HepG2 (cell line): Measurements from ENCODE around the gene BTN1A1. TPM values are rescaled to one million over a fixed set of nuclear protein-coding genes. Genes with fewer than 3 reads are reported as not detected.
A peak's percentile ranks its signal among the peaks of the same experiment; 100 is the strongest.

Experiments
- DZIP1 ChIP-seq: sonication (generic); formaldehyde crosslinking; IDR thresholded peaks from 2 replicates; pipeline ENCODE4 v1.5.0; 2020; ENCODE audit warnings: mild to moderate bottlenecking, missing genetic modification reagents
- JUNB ChIP-seq: sonication (generic); formaldehyde crosslinking; IDR thresholded peaks from 2 replicates; pipeline ENCODE4 v1.8.0; 2022; ENCODE audit warnings: missing genetic modification reagents, mild to moderate bottlenecking, borderline replicate concordance
- NONO ChIP-seq, 2 experiments: fragments of 450-650 bp in 1 of 2; sonication (generic) in 1 of 2; formaldehyde crosslinking in 1 of 2; IDR thresholded peaks in 1 of 2; conservative IDR thresholded peaks in 1 of 2; 2 replicates each; pipeline versions ENCODE4 v1.6.1 to v1.8.0; 2017 to 2022; ENCODE audit warnings: mild to moderate bottlenecking in 1 of 2, missing genetic modification reagents in 1 of 2, moderate library complexity in 1 of 2
- PPARG ChIP-seq: conservative IDR thresholded peaks from 2 replicates; pipeline ENCODE4 v1.6.1; 2016; ENCODE audit warnings: missing biosample characterization, missing genetic modification reagents
- SMYD3 ChIP-seq: sonication (generic); formaldehyde crosslinking; IDR thresholded peaks from 2 replicates; pipeline ENCODE4 v1.8.1; 2023; ENCODE audit warnings: mild to moderate bottlenecking, missing genetic modification reagents
- SP4 ChIP-seq: sonication (generic); formaldehyde crosslinking; IDR thresholded peaks from 2 replicates; pipeline ENCODE4 v1.8.1; 2023; ENCODE audit warnings: mild to moderate bottlenecking, missing genetic modification reagents
- ZHX2 ChIP-seq, 2 experiments: sonication (generic) in 1 of 2; formaldehyde crosslinking in 1 of 2; IDR thresholded peaks; 2 replicates each; pipeline versions ENCODE4 v1.6.1 to v1.9.0; 2014 to 2022; ENCODE audit warnings: antibody characterized with exemption in 1 of 2, borderline replicate concordance in 1 of 2, inconsistent platforms in 1 of 2, low read depth in 1 of 2, missing genetic modification reagents in 1 of 2
- ZNF251 ChIP-seq: sonication (generic); formaldehyde crosslinking; IDR thresholded peaks from 2 replicates; pipeline ENCODE4 v1.9.0; 2021; ENCODE audit warnings: mild to moderate bottlenecking, missing genetic modification reagents
- ZNF512 ChIP-seq: sonication (generic); formaldehyde crosslinking; IDR thresholded peaks from 2 replicates; pipeline ENCODE4 v1.4.0; 2020; ENCODE audit warnings: mild to moderate bottlenecking, missing genetic modification reagents
- polyA plus RNA-seq, 8 experiments: library from polyadenylated mRNA; depleted of rRNA in 3 of 8; stranded (reverse) in 7 of 8; unstranded in 1 of 8; fragments of >200 nt; fragmentation: Illumina TruSeq in 4 of 8; extraction: Trizol in 4 of 8; gene quantifications; 2 replicates each; pipeline versions ENCODE4 v1.2.1 to v1.2.3, GENCODE V29; 2011 to 2016; ENCODE audit warnings: low read depth in 4 of 8, missing spikeins in 1 of 8, mixed read lengths in 1 of 8; ENCODE audit not compliant: insufficient read depth in 1 of 8
- total RNA-seq, 5 experiments: library from RNA; depleted of rRNA; stranded (reverse); fragments of >200 nt; fragmentation: Illumina TruSeq; extraction: Trizol; gene quantifications; 2 replicates each; pipeline ENCODE4 v1.2.3, GENCODE V29; 2016; ENCODE audit warnings: low read depth in 1 of 5
- TF ChIP-seq, protein P1 (sequence below): sonication (generic); formaldehyde crosslinking; IDR thresholded peaks from 2 replicates; pipeline ENCODE4 v1.4.0; 2020; ENCODE audit warnings: missing genetic modification reagents, borderline replicate concordance

BTN1A1 gene
- total and polyA plus RNA-seq, 2 of the 13 experiments (the other 11 are each of a cell fraction or from before 2014, with no cell fraction given): 0.04 TPM; not detected in 1

- TF ChIP-seq ZNF512 (CRISPR knock-in tag): no peak
- peak; percentile 67; the same call in 1 of the 2 replicates for TF ChIP-seq PPARG
- TF ChIP-seq NONO (IDR thresholded peaks at IDR 0.05): no peak
- no peak; the same call in 1 of the 2 replicates for TF ChIP-seq NONO (CRISPR knock-in tag; conservative IDR thresholded peaks at IDR 0.05)
- no peak for TF ChIP-seq ZNF251 (CRISPR knock-in tag)
- no peak for TF ChIP-seq DZIP1 (CRISPR knock-in tag)
- TF ChIP-seq SP4 (CRISPR knock-in tag): 0 out of 2 replicates have a peak, but pooled peaks have one; percentile 22
- no peak for TF ChIP-seq JUNB (CRISPR knock-in tag)
- peak; percentile 56; the same call in 1 of the 2 replicates for TF ChIP-seq ZHX2 (IDR thresholded peaks at IDR 0.05; ENCODE audit: low read depth)
- peak; percentile 69; the same call in 1 of the 2 replicates for TF ChIP-seq ZHX2 (CRISPR knock-in tag; IDR thresholded peaks at IDR 0.05; ENCODE audit: borderline replicate concordance)
- TF ChIP-seq SMYD3 (CRISPR knock-in tag): peak; percentile 85; the same call in 1 of the 2 replicates
- TF ChIP-seq, protein P1, sequence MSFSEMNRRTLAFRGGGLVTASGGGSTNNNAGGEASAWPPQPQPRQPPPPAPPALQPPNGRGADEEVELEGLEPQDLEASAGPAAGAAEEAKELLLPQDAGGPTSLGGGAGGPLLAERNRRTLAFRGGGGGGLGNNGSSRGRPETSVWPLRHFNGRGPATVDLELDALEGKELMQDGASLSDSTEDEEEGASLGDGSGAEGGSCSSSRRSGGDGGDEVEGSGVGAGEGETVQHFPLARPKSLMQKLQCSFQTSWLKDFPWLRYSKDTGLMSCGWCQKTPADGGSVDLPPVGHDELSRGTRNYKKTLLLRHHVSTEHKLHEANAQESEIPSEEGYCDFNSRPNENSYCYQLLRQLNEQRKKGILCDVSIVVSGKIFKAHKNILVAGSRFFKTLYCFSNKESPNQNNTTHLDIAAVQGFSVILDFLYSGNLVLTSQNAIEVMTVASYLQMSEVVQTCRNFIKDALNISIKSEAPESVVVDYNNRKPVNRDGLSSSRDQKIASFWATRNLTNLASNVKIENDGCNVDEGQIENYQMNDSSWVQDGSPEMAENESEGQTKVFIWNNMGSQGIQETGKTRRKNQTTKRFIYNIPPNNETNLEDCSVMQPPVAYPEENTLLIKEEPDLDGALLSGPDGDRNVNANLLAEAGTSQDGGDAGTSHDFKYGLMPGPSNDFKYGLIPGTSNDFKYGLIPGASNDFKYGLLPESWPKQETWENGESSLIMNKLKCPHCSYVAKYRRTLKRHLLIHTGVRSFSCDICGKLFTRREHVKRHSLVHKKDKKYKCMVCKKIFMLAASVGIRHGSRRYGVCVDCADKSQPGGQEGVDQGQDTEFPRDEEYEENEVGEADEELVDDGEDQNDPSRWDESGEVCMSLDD (CRISPR knock-in tag): peak; percentile 72; the same call in 1 of the 2 replicates
These were observed 56.4 kb downstream of the BTN1A1 start (continued) for GRCh38 chr6:26556263-26557070.
